LNCaP clone FGC (cell line): ENCODE data around the gene TTC14.
"Not testable (repeated sequence)": the region's sequence is repeated elsewhere in the genome, so short reads cannot be mapped to it uniquely, and the experiment has no call there.

Experiments used
- DNase-seq: peaks from one replicate; pipeline ENCODE4 v3.0.0-alpha.2; 2011; ENCODE audit warnings: low read depth
- H3K4me3 ChIP-seq: 2 replicates; pipeline ENCODE4 v1.5.1; 2011; ENCODE audit warnings: mild to moderate bottlenecking, low read depth, low read length, control low read depth
- TF ChIP-seq, protein P1 (sequence below): IDR thresholded peaks from 2 replicates; pipeline ENCODE4 v1.5.1; 2012; ENCODE audit warnings: mild to moderate bottlenecking; ENCODE audit not compliant: control insufficient read depth, insufficient read depth; ENCODE audit errors: extremely low read depth

The TTC14 gene

DNA sequence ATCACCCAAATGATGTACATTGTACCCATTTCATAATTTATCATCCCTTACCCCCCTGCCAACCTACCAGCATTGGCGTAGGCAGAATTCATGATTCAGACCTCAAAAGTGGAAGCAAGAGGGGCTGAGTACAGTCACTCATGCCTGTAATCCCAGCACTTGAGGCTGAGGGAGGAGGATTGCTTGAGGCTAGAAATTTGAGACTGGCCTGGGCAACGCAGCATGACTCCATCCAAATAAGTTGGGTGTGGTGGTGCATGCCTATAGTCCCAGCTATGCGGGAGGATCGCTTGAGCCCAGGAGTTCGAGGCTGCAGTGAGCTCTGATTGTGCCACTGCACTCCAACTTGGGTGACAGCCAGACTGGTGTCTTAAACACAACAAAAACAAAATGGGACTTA lies 10.4 kb downstream of the TTC14 start:
- H3K4me3 ChIP-seq, result no peak overlapping the region
- no peak for DNase-seq
- TF ChIP-seq, protein P1, sequence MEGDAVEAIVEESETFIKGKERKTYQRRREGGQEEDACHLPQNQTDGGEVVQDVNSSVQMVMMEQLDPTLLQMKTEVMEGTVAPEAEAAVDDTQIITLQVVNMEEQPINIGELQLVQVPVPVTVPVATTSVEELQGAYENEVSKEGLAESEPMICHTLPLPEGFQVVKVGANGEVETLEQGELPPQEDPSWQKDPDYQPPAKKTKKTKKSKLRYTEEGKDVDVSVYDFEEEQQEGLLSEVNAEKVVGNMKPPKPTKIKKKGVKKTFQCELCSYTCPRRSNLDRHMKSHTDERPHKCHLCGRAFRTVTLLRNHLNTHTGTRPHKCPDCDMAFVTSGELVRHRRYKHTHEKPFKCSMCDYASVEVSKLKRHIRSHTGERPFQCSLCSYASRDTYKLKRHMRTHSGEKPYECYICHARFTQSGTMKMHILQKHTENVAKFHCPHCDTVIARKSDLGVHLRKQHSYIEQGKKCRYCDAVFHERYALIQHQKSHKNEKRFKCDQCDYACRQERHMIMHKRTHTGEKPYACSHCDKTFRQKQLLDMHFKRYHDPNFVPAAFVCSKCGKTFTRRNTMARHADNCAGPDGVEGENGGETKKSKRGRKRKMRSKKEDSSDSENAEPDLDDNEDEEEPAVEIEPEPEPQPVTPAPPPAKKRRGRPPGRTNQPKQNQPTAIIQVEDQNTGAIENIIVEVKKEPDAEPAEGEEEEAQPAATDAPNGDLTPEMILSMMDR, result no peak

DNA sequence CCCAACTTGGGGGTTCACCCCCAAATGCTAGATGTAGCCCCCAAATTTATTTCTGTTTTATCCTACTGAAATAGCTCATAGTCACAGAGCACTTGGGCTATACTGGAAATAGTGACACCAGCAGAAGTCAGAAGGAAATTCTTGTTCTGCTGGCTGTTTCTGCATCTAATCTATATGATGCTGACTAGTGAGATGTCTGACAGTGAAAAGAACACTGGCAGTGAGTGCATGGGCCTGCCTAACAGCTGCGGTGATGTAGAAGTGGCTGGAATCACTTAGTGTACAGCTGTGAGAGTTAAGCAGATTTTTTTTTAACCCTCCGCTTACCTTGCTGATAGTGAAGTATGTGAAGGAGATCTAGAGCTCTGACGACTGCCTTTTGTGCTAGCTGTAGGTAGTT lies 14.0 kb downstream of the TTC14 start:
- no peak for DNase-seq
- H3K4me3 ChIP-seq, result no peak overlapping the region
- TF ChIP-seq, protein P1, result no peak

DNA sequence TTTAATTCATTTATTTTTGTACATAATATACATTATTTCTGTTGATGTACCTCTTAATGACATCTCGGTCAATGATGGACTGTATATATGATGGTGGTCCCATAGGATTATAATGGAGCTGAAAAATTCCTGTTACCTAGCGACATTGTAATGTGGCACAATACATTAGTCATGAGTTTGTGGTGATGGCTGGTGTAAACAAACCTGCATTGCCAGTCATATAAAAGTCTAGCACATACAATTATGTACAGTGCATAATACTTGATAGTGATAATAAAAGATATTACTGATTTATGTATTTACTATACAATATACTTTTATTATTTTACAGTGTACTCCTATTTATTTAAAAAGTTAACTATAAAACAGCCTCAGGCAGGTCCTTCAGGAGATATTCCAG lies 15.1 kb downstream of the TTC14 start:
- peak; percentile 62 for DNase-seq
- TF ChIP-seq, protein P1, result no peak

DNA sequence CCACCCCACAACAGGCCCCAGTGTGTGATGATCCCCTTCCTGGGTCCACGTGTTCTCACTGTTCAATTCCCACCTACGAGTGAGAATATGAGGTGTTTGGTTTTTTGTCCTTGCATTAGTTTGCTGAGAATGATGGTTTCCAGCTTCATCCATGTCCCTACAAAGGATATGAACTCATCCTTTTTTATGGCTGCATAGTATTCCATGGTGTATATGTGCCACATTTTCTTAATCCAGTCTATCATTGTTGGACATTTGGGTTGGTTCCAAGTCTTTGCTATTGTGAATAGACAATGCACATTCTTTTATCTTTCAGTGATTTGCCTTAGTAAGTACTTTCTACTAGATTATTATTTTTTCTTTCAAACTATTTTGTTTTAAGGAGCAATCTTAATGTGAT lies 16.6 kb downstream of the TTC14 start:
- DNase-seq, H3K4me3 ChIP-seq: not testable (repeated sequence)

More for the DNA sequence above, 15.1 kb downstream of the TTC14 start:
- H3K4me3 ChIP-seq, result no peak overlapping the region

DNA sequence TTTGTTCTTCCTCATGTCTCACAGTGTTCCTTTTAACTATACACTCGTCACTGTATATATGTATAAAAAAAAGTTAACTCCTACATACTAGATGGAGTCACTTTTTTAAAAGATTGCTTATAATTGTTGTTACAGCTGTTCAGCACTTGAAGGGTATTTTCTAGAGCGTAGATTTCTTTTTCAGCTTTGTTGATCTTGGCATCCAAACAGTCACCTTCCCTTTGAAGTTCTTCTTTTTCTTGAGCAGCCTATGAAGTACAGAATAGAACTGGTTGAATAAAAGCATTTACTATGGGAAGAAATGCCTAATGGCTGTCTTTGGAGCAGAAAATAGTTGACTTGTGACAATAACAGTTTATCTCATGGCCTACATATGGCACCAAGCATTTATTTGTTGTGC lies 17.8 kb downstream of the TTC14 start:
- TF ChIP-seq, protein P1, result no peak
- no peak for DNase-seq
- H3K4me3 ChIP-seq, result no peak overlapping the region

DNA sequence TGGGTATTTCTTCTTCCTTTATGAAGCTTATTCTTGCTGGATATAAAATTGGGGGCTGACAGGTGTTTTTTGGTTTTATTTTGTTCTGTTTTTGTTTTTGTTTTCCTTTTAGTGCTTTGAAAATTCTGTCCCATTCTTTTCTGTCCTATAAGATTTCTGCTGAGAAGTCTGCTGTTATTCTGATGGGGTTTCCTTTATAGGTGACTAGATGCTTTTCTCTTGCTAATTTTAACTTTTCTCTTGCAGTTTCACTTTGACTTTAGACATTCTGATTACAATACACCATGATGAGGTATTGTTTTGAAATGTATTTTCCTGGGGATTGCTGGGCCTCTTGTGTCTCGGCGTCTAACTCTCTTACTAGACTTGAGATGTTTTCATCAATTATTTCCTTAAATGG lies 22.8 kb downstream of the TTC14 start:
- TF ChIP-seq, protein P1, result no peak
- no peak overlapping the region for H3K4me3 ChIP-seq
- DNase-seq, result no peak

DNA sequence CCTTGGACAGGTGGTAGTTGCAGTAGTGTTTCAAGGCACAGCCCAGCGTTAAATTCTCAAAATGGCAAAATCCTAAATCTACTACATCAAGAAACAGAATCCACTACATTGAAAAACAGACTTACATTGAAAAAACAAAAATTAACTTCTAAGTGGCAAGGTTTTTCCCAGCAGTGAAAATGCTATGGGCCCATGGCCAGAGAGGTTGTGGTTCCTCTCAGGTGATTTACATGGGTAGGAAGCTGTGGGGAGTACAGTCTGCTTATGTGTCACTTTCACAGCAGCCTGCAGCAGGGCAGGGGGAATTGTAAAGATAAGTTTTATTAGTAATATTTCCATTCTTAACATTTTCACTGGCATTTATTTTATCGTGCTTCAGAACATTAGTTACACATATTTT lies 24.9 kb downstream of the TTC14 start:
- no peak for DNase-seq
- TF ChIP-seq, protein P1, result no peak
- no peak overlapping the region for H3K4me3 ChIP-seq
